Pancreas (tissue), 10 donors: ENCODE data around the gene MYBPC2. TPM values are rescaled to one million over a fixed set of nuclear protein-coding genes. Genes with fewer than 3 reads are reported as not detected.
"Not testable (repeated sequence)": the region's sequence is repeated elsewhere in the genome, so short reads cannot be mapped to it uniquely, and the experiment has no call there.

ENCODE experiments used
- ATAC-seq, 4 donors: fragments of 200-7000 bp; cut with Tn5 transposase; one replicate each; pipeline versions ENCODE4 v1.8.0 to v1.9.1; 2020; ENCODE audit warnings: mild to moderate bottlenecking in 4 of 4, moderate library complexity in 4 of 4
- DNase-seq, 6 donors: peaks; one replicate each; pipeline ENCODE4 v3.0.0-alpha.2; 2020
- FAIRE-seq: peaks from 2 replicates; lab custom pipeline; 2012; peaks lifted over from hg19 to GRCh38; lab: Jason Lieb, UNC
- H3K27ac ChIP-seq, 4 donors: fragments of 200-600 bp; sonication (generic); 1 replicate in 3 of 4; 2 replicates in 1 of 4; pipeline versions ENCODE4 v1.5.0 to v1.8.0; 2020
- H3K27me3 ChIP-seq, 4 donors: fragments of 200-600 bp; one replicate each; pipeline ENCODE4 v1.8.0; 2021
- H3K36me3 ChIP-seq, 3 donors: fragments of 200-600 bp; sonication (generic) in 1 of 3; one replicate each; pipeline versions ENCODE4 v1.5.0 to v1.8.0; 2020 to 2021
- H3K4me1 ChIP-seq, 3 donors: fragments of 200-600 bp; one replicate each; pipeline ENCODE4 v1.8.0; 2021
- H3K4me3 ChIP-seq, 4 donors: fragments of 200-600 bp; sonication (generic) in 2 of 4; one replicate each; pipeline versions ENCODE4 v1.5.0 to v1.8.0; 2020 to 2021
- H3K9me3 ChIP-seq, 4 donors: fragments of 200-600 bp; one replicate each; pipeline ENCODE4 v1.8.0; 2021
- CTCF ChIP-seq, 4 donors: fragments of 200-600 bp; sonication (generic) in 3 of 4; IDR thresholded peaks; one replicate each; pipeline versions ENCODE4 v1.5.0 to v1.8.0; 2021; ENCODE audit warnings: antibody characterized with exemption in 4 of 4
- WGBS, 2 donors: extraction: QIAGEN DNeasy Blood & Tissue Kit; methylation state at CpG; one replicate each; pipeline ENCODE4 v1.1.7; 2013; 5-methylcytosine and 5-hydroxymethylcytosine counted together
- intact Hi-C, 3 donors: fragments of 100-400 bp; cut with DNase I; formaldehyde crosslinking; loops; one replicate each; pipeline versions ENCODE4 v1.11.1 to v1.14.2; 2022
- polyA plus RNA-seq, 2 donors: library from polyadenylated mRNA; stranded (reverse); fragments of 200-250 nt; gene quantifications; one replicate each; pipeline ENCODE4 v1.2.3, GENCODE V29; 2013
- total RNA-seq, 6 donors: library from RNA; stranded (reverse); fragmentation: NEBNext Ultra II Directional in 4 of 6; extraction: Animal tissue kit (Norgen Biotek cat#: 25700) in 4 of 6; gene quantifications; one replicate each; pipeline versions ENCODE4 v1.2.1 to v1.2.4, GENCODE V29; 2021 to 2023
- donor health status: healthy with polysubstance abuse.
- donor health status: DM: no; HTN: no; CAD: no; lungs with moderate emphysema.
- donor health status: DM: no; HTN: no; CAD: no.
- donor health status: control.
- donor health status: control.
- donor health status: Bipolar disorder and iron deficiency.
- donor health status: DM: yes; HTN: yes; CAD: no.
- donor health status: DM: no; HTN: no; CAD: no.
- donor health status: DM: no; HTN: no; CAD: no.
- donor health status: DM: yes; HTN: yes; CAD: no.

Gene MYBPC2
- total and polyA plus RNA-seq, 8 donors, result 0.02 to 1.7 (median 1.5) TPM; not detected in 5

DNA sequence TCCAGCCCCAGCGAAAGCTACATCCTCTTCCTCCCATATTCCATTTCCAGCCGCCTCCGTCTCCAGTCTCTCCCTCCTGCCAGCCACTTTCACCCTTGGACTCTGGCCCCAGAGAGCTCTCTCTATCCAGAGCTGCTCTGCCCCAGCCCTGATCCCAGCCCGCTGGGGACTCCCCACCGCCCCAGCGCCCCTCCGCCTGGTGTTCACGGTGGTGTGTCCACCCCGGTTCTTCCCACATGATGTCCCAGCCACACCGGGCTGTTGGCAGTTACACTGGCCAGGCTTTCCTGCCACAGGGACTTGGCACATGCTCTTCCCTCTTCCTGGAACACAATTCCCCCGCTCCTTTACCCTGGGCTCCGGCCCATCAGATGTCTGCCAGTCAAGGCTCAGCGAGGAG, 32.3 kb downstream of the MYBPC2 start:
- no peak for FAIRE-seq
- no peak overlapping the region for H3K27ac ChIP-seq
- intact Hi-C loops, result loop anchor here in 2 of 3 donors (5.0 to 10.0 kb wide), 2 partner anchors 103 to 110 kb away; no protein-coding TSS in a partner anchor
- H3K4me1 ChIP-seq, result no peaks in the 10 kb centered on the region
- no peaks in the 10 kb centered on the region for H3K27me3 ChIP-seq
- no peak for DNase-seq
- no peaks in the 10 kb centered on the region for H3K9me3 ChIP-seq
- TF ChIP-seq CTCF (IDR thresholded peaks at IDR 0.05), result no peak
- no peaks in the 10 kb centered on the region for H3K36me3 ChIP-seq
- no peak for ATAC-seq
- WGBS, 2 donors, result 67 to 78% methylated on average over 13 of the region's 13 CpGs
- H3K4me3 ChIP-seq, result no peak overlapping the region

DNA sequence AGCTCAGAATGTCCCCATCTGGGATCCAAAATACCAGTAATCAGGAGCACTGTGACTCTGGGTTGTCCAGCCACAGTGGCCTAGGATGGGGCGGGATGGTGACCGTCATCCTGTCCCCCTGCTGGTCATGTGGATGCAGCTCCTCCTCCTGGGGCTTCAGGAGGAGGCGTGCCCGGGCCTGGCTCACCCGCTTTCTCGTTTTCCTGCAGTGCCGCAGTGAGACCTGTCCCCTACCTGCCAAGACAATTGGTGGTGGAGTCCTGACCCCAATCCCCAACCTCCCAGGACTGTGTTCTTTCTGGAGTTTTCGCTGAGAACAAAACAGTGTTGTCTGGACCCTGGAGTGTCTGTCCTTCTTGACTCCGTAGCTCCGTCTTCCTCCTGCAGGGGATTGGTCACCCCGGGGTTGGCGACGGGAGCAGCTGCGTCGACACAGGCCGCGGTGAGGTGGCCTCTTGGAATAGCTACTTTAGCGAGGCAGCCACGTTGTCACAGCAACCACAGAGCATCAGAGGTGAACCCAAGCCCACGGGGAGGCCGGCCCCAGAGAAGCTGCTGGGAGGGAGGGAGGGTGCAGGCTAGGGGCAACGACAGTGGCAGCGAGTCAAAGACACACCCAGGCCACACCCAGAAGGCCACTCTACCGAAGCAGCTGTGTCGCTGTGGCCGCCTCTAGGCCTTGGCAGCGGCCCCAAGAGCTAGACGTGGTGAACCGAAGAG, 33.5 kb downstream of the MYBPC2 start:
- FAIRE-seq, result no peak

GRCh38 chr19:50466706-50467039, 34.0 kb downstream of the MYBPC2 start:
- no peak overlapping the region for H3K27ac ChIP-seq
- intact Hi-C loops, result loop anchor here in 1 of 3 donors (10.0 kb wide), 1 partner anchor 112 kb away; no protein-coding TSS in a partner anchor
- no peaks in the 10 kb centered on the region for H3K27me3 ChIP-seq
- ATAC-seq, result no peak
- H3K4me3 ChIP-seq, result no peak overlapping the region
- 77 to 83% methylated on average over 11 of the region's 11 CpGs for WGBS, 2 donors
- no peak for TF ChIP-seq CTCF (IDR thresholded peaks at IDR 0.05)
- H3K9me3 ChIP-seq, result no peaks in the 10 kb centered on the region
- H3K36me3 ChIP-seq, result no peaks in the 10 kb centered on the region
- DNase-seq, result no peak
- no peaks in the 10 kb centered on the region for H3K4me1 ChIP-seq
- no peak for FAIRE-seq

More for the DNA sequence above, 33.5 kb downstream of the MYBPC2 start:
- intact Hi-C loops, result loop anchor here in 1 of 3 donors (10.0 kb wide), 1 partner anchor 111 kb away; no protein-coding TSS in a partner anchor
- Histone ChIP-seq H3K27ac (no peak overlapping the region), H3K9me3 (no peaks in the 10 kb centered on the region), H3K27me3 (no peaks in the 10 kb centered on the region), H3K4me1 (no peaks in the 10 kb centered on the region), H3K36me3 (no peaks in the 10 kb centered on the region), H3K4me3 (no peak overlapping the region)
- ATAC-seq (peak in 3 of 4 donors; percentile 26 to 73 (median 67)), DNase-seq (no peak)
- TF ChIP-seq CTCF (IDR thresholded peaks at IDR 0.05), result no peak
- 51 to 61% methylated on average over 29 of the region's 29 CpGs for WGBS, 2 donors

DNA sequence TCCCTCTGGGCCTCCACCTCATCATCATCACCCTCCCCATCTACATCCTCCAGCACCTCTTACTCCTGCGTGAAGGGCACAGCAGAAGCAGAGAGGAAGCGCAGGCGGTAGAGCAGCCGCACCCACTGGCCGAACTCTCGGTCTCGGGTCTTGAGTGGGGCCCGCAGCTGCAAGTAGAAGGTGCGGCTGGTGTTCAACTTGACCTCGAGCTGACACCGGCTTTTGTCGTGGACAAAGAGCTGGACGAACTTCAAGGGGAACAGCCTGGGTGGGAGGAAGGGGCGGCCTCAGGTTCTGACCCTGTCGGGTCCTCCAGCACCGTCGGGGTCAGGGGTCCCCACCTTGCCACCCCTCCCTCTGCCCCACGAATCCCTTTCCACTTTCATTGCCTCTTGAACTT, 34.9 kb downstream of the MYBPC2 start:
- 77 to 80% methylated on average over 17 to 18 of the region's 18 CpGs for WGBS, 2 donors
- H3K9me3 ChIP-seq, result no peaks in the 10 kb centered on the region
- intact Hi-C loops, result loop anchor here in 1 of 3 donors (10.0 kb wide), 1 partner anchor 113 kb away; no protein-coding TSS in a partner anchor
- FAIRE-seq (no peak), DNase-seq (no peak), ATAC-seq (no peak)
- no peaks in the 10 kb centered on the region for H3K36me3 ChIP-seq
- no peak for TF ChIP-seq CTCF (IDR thresholded peaks at IDR 0.05)
- no peak overlapping the region for H3K27ac ChIP-seq
- no peaks in the 10 kb centered on the region for H3K4me1 ChIP-seq
- H3K4me3 ChIP-seq, result no peak overlapping the region
- no peaks in the 10 kb centered on the region for H3K27me3 ChIP-seq

- 84 to 95% methylated on average over 6 of the region's 6 CpGs for WGBS, 2 donors
- Histone ChIP-seq H3K36me3 (no peaks in the 10 kb centered on the region), H3K9me3 (no peaks in the 10 kb centered on the region), H3K4me1 (no peaks in the 10 kb centered on the region), H3K4me3 (no peak overlapping the region), H3K27me3 (no peaks in the 10 kb centered on the region), H3K27ac (no peak overlapping the region)
- no peak for FAIRE-seq
- intact Hi-C loops, result loop anchor here in 1 of 3 donors (10.0 kb wide), 1 partner anchor 114 kb away; no protein-coding TSS in a partner anchor
- no peak for DNase-seq
- no peak for ATAC-seq
- no peak for TF ChIP-seq CTCF (IDR thresholded peaks at IDR 0.05)
These were observed 36.1 kb downstream of the MYBPC2 start for GRCh38 chr19:50468818-50469217.

GRCh38 chr19:50473336-50473735, 40.6 kb downstream of the MYBPC2 start:
- intact Hi-C loops, H3K4me3 ChIP-seq, H3K27me3 ChIP-seq, DNase-seq, ATAC-seq, H3K27ac ChIP-seq, H3K36me3 ChIP-seq, H3K9me3 ChIP-seq, FAIRE-seq: not testable (repeated sequence)
- WGBS, 2 donors, result 63 to 78% methylated on average over 3 of the region's 3 CpGs
- H3K4me1 ChIP-seq, result peaks cover 0 to 11% (median 0%) of the 10 kb centered on the region in 3 donors
